ENCODE data around the gene HOXA5.

HOXA5 gene

DNA sequence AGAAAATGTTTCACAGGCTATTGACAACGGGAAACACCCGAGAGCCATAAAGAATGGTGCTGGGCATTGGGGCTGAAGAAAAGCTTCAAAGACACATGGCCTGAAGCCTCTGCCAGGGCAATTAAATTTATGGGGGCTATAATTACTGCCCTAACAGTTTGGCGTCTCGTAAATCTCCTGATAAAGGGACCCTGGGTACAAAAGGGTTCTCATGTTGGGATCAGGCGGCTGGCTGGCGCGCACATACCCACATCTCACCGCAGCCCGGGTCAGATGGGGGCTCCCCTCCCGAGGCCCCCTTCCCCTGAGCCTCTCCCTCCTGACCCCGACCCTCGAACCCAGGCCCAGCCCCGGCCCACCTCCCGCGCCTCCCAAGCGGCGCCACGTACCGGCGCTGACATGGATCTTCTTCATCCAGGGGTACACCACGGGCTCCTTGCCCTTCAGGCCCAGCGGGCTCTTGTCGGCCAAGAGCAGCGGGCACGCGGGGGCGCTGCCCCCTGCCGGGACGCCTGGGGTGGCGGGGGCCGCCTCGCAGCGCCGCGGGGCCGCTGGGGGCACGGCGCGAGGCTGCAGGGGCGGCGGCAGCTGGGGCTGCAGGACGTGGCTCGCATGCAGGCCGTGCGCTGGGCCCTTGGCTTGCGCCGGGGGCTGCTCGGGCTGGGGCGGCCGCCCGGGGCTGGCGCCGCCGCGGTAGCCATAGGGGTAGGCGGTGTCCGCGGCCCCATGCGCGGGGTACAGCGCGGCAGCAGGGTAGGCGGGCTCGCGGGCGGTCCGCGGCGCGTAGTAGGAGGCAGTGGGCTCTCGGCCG lies 13.5 kb downstream of the HOXA5 start (continued):
- no peak for TF ChIP-seq ZNF324 (tag by site-specific recombination; IDR thresholded peaks at IDR 0.05)
- no peak for TF ChIP-seq ZNF202 (tag by site-specific recombination; IDR thresholded peaks at IDR 0.05; ENCODE audit: borderline replicate concordance)
- TF ChIP-seq ZNF211 (tag by site-specific recombination; IDR thresholded peaks at IDR 0.05; ENCODE audit: low read depth) = no peak
- TF ChIP-seq, protein P1, sequence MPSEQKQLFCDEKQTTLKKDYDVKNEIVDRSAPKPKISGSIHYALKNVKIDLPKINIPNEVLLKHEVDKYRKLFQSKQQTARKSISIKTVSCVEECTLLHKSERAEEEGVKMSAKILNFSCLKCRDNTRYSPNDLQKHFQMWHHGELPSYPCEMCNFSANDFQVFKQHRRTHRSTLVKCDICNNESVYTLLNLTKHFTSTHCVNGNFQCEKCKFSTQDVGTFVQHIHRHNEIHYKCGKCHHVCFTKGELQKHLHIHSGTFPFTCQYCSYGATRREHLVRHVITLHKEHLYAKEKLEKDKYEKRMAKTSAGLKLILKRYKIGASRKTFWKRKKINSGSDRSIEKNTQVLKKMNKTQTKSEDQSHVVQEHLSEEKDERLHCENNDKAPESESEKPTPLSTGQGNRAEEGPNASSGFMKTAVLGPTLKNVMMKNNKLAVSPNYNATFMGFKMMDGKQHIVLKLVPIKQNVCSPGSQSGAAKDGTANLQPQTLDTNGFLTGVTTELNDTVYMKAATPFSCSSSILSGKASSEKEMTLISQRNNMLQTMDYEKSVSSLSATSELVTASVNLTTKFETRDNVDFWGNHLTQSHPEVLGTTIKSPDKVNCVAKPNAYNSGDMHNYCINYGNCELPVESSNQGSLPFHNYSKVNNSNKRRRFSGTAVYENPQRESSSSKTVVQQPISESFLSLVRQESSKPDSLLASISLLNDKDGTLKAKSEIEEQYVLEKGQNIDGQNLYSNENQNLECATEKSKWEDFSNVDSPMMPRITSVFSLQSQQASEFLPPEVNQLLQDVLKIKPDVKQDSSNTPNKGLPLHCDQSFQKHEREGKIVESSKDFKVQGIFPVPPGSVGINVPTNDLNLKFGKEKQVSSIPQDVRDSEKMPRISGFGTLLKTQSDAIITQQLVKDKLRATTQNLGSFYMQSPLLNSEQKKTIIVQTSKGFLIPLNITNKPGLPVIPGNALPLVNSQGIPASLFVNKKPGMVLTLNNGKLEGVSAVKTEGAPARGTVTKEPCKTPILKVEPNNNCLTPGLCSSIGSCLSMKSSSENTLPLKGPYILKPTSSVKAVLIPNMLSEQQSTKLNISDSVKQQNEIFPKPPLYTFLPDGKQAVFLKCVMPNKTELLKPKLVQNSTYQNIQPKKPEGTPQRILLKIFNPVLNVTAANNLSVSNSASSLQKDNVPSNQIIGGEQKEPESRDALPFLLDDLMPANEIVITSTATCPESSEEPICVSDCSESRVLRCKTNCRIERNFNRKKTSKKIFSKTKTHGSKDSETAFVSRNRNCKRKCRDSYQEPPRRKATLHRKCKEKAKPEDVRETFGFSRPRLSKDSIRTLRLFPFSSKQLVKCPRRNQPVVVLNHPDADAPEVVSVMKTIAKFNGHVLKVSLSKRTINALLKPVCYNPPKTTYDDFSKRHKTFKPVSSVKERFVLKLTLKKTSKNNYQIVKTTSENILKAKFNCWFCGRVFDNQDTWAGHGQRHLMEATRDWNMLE (tag by site-specific recombination; conservative IDR thresholded peaks at IDR 0.05; ENCODE audit: low read depth) = no peak
- peak; percentile 87 for TF ChIP-seq ZSCAN30 (tag by site-specific recombination; IDR thresholded peaks at IDR 0.05)
- no peak for TF ChIP-seq ZNF223 (tag by site-specific recombination; IDR thresholded peaks at IDR 0.05)
- 0 out of 2 replicates have a peak, but pooled peaks have one; percentile 20 for TF ChIP-seq GFI1B (tag by site-specific recombination; IDR thresholded peaks at IDR 0.05)
- no peak for TF ChIP-seq ZFP37 (tag by site-specific recombination; IDR thresholded peaks at IDR 0.05)
- no peak; the same call in 1 of the 2 replicates for TF ChIP-seq ZNF146 (tag by site-specific recombination; IDR thresholded peaks at IDR 0.05)
- TF ChIP-seq ZNF138 (tag by site-specific recombination; IDR thresholded peaks at IDR 0.05; ENCODE audit: borderline replicate concordance) = no peak
- no peak; the same call in 1 of the 2 replicates for TF ChIP-seq ZFHX2 (tag by site-specific recombination; conservative IDR thresholded peaks at IDR 0.05)
- no peak for TF ChIP-seq ZBTB48 (tag by site-specific recombination; IDR thresholded peaks at IDR 0.05)
- TF ChIP-seq ZNF274 (IDR thresholded peaks at IDR 0.05; ENCODE audit: low read length) = no peak
- TF ChIP-seq ZNF274 (tag by site-specific recombination; IDR thresholded peaks at IDR 0.05; ENCODE audit: borderline replicate concordance) = no peak
- TF ChIP-seq ZNF391 (tag by site-specific recombination; IDR thresholded peaks at IDR 0.05; ENCODE audit: borderline replicate concordance, low read depth) = no peak
- TF ChIP-seq ZNF354C (tag by site-specific recombination; IDR thresholded peaks at IDR 0.05; ENCODE audit: borderline replicate concordance, low read depth) = no peak
- TF ChIP-seq ZXDB (tag by site-specific recombination; IDR thresholded peaks at IDR 0.05) = peak; percentile 78
- TF ChIP-seq ZNF610 (tag by site-specific recombination; IDR thresholded peaks at IDR 0.05; ENCODE audit: borderline replicate concordance) = 0 out of 2 replicates have a peak, but pooled peaks have one; percentile 24
- TF ChIP-seq ZNF843 (tag by site-specific recombination; IDR thresholded peaks at IDR 0.05) = peak; percentile 96
- TF ChIP-seq ZNF266 (tag by site-specific recombination; IDR thresholded peaks at IDR 0.05; ENCODE audit: low read depth) = no peak
- no peak for TF ChIP-seq ZNF677 (tag by site-specific recombination; IDR thresholded peaks at IDR 0.05)
- TF ChIP-seq GLI4 (tag by site-specific recombination; IDR thresholded peaks at IDR 0.05) = no peak
- TF ChIP-seq ZNF292 (tag by site-specific recombination; IDR thresholded peaks at IDR 0.05; ENCODE audit: borderline replicate concordance, low read depth) = no peak
- TF ChIP-seq YY2 (tag by site-specific recombination; IDR thresholded peaks at IDR 0.05) = no peak
- no peak for TF ChIP-seq ZNF837 (tag by site-specific recombination; IDR thresholded peaks at IDR 0.05)
- TF ChIP-seq ZNF423 (tag by site-specific recombination; IDR thresholded peaks at IDR 0.05) = peak; percentile 74
- TF ChIP-seq BCL6B (tag by site-specific recombination; IDR thresholded peaks at IDR 0.05) = no peak
- TF ChIP-seq ZBTB1 (tag by site-specific recombination; IDR thresholded peaks at IDR 0.05) = no peak
- TF ChIP-seq WT1 (tag by site-specific recombination; IDR thresholded peaks at IDR 0.05) = peak; percentile 62; the same call in 1 of the 2 replicates
- TF ChIP-seq ZNF660 (tag by site-specific recombination; IDR thresholded peaks at IDR 0.05) = peak; percentile 51; the same call in 1 of the 2 replicates
- peak; percentile 84 for TF ChIP-seq ZNF335 (tag by site-specific recombination; conservative IDR thresholded peaks at IDR 0.05)
- TF ChIP-seq, protein P2, sequence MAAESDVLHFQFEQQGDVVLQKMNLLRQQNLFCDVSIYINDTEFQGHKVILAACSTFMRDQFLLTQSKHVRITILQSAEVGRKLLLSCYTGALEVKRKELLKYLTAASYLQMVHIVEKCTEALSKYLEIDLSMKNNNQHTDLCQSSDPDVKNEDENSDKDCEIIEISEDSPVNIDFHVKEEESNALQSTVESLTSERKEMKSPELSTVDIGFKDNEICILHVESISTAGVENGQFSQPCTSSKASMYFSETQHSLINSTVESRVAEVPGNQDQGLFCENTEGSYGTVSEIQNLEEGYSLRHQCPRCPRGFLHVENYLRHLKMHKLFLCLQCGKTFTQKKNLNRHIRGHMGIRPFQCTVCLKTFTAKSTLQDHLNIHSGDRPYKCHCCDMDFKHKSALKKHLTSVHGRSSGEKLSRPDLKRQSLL (tag by site-specific recombination; IDR thresholded peaks at IDR 0.05) = no peak
- TF ChIP-seq OVOL3 (tag by site-specific recombination; IDR thresholded peaks at IDR 0.05) = peak; percentile 41
- no peak for TF ChIP-seq ZNF701 (tag by site-specific recombination; IDR thresholded peaks at IDR 0.05)
- no peak; the same call in 1 of the 2 replicates for TF ChIP-seq YY1 (tag by site-specific recombination; IDR thresholded peaks at IDR 0.05)
